Activated CD8-positive, alpha-beta T cell treated with anti-CD3 and anti-CD28 coated beads for 36 hours (primary cell): ENCODE measurements around the gene KRT78. TPM values are rescaled to one million over a fixed set of nuclear protein-coding genes. Genes with fewer than 3 reads are reported as not detected.

Source experiments
- ATAC-seq: fragments of 200-7000 bp; cut with Tn5 transposase; one replicate; pipeline ENCODE4 v1.10.0; 2021; ENCODE audit warnings: mild to moderate bottlenecking, moderate library complexity
- CTCF ChIA-PET: fragments of 350-600 bp; sonication (Branson Sonifier 250); formaldehyde crosslinking; loops from one replicate; lab custom pipeline; 2021; ENCODE audit warnings: antibody characterized with exemption; lab: Charles Lee
- POLR2A ChIA-PET: fragments of 350-600 bp; sonication (Branson Sonifier 250); formaldehyde crosslinking; loops from one replicate; lab custom pipeline; 2021; ENCODE audit warnings: antibody characterized with exemption; lab: Charles Lee
- DNase-seq: peaks from one replicate; pipeline ENCODE4 v3.0.0-alpha.2; 2020
- H3K27ac Mint-ChIP-seq: one replicate; pipeline ENCODE4 v1.8.0; 2021; ENCODE audit warnings: mild to moderate bottlenecking, mixed read lengths
- H3K27me3 Mint-ChIP-seq: one replicate; pipeline ENCODE4 v1.8.0; 2021; ENCODE audit warnings: mixed read lengths
- H3K36me3 Mint-ChIP-seq: one replicate; pipeline ENCODE4 v1.8.0; 2021; ENCODE audit warnings: low read depth, mixed read lengths
- H3K4me1 Mint-ChIP-seq: one replicate; pipeline ENCODE4 v1.8.0; 2021; ENCODE audit warnings: low read depth, mixed read lengths
- H3K4me3 Mint-ChIP-seq: one replicate; pipeline ENCODE4 v1.8.0; 2021; ENCODE audit warnings: mild to moderate bottlenecking, moderate library complexity, mixed read lengths
- H3K9me3 Mint-ChIP-seq: one replicate; pipeline ENCODE4 v1.8.0; 2021; ENCODE audit warnings: mixed read lengths
- CTCF ChIP-seq: fragments of 200-600 bp; IDR thresholded peaks from one replicate; pipeline ENCODE4 v1.8.0; 2022; ENCODE audit warnings: antibody characterized with exemption, mild to moderate bottlenecking
- intact Hi-C: fragments of 100-400 bp; cut with micrococcal nuclease; formaldehyde crosslinking; loops from one replicate; pipeline ENCODE4 v1.10.0; 2022
- total RNA-seq, 2 experiments: library from RNA; stranded (reverse); gene quantifications; one replicate each; pipeline ENCODE4 v1.2.3, GENCODE V29; 2021

KRT78 gene
- total RNA-seq, 2 experiments from 2014 or later, result not detected

GRCh38 chr12:52829986-52830770 is 18.6 kb downstream of the KRT78 start:
- H3K27me3 Mint-ChIP-seq, result no peaks in the 10 kb centered on the region
- H3K27ac Mint-ChIP-seq, result no peak overlapping the region
- DNase-seq (no peak), ATAC-seq (no peak)
- CTCF ChIA-PET, result interaction anchor here (0.8 to 1.9 kb wide), 3 partner anchors 40 to 150 kb away, joined by 4 to 5 read pairs (median 4); no protein-coding TSS in a partner anchor
- H3K4me1 Mint-ChIP-seq, result peaks cover 19% of the 10 kb centered on the region
- no peak overlapping the region for H3K4me3 Mint-ChIP-seq
- POLR2A ChIA-PET, result no interaction called here
- no peaks in the 10 kb centered on the region for H3K36me3 Mint-ChIP-seq
- H3K9me3 Mint-ChIP-seq, result no peaks in the 10 kb centered on the region
- intact Hi-C loops, result no loop called here
- TF ChIP-seq CTCF, result no peak

- POLR2A ChIA-PET, result no interaction called here
- intact Hi-C loops, result no loop called here
- no peaks in the 10 kb centered on the region for H3K27me3 Mint-ChIP-seq
- DNase-seq (no peak), ATAC-seq (no peak)
- peaks cover 13% of the 10 kb centered on the region for H3K4me1 Mint-ChIP-seq
- no peaks in the 10 kb centered on the region for H3K36me3 Mint-ChIP-seq
- CTCF ChIA-PET, result interaction anchor here (1.0 kb wide), 1 partner anchor 51 kb away, joined by 3 read pairs; no protein-coding TSS in a partner anchor
- H3K4me3 Mint-ChIP-seq, result no peak overlapping the region
- H3K9me3 Mint-ChIP-seq, result no peaks in the 10 kb centered on the region
- TF ChIP-seq CTCF, result no peak
- no peak overlapping the region for H3K27ac Mint-ChIP-seq
Measured at GRCh38 chr12:52828591-52829021, 20.2 kb downstream of the KRT78 start.

GRCh38 chr12:52828156-52828555 is 20.6 kb downstream of the KRT78 start:
- Mint-ChIP-seq H3K4me1 (peaks cover 13% of the 10 kb centered on the region), H3K36me3 (no peaks in the 10 kb centered on the region), H3K9me3 (no peaks in the 10 kb centered on the region), H3K4me3 (no peak overlapping the region), H3K27ac (no peak overlapping the region), H3K27me3 (no peaks in the 10 kb centered on the region)
- ChIA-PET POLR2A (no interaction called here), CTCF (interaction anchor here (0.6 to 1.0 kb wide), 2 partner anchors 52 to 244 kb away, joined by 3 read pairs; no protein-coding TSS in a partner anchor)
- DNase-seq (no peak), ATAC-seq (no peak)
- intact Hi-C loops, result no loop called here
- no peak for TF ChIP-seq CTCF

GRCh38 chr12:52827499-52828090 is 21.2 kb downstream of the KRT78 start:
- no peak for ATAC-seq
- no peak for TF ChIP-seq CTCF
- peaks cover 13% of the 10 kb centered on the region for H3K4me1 Mint-ChIP-seq
- no peak overlapping the region for H3K27ac Mint-ChIP-seq
- CTCF ChIA-PET, result interaction anchor here (0.6 kb wide), 1 partner anchor 244 kb away, joined by 3 read pairs; no protein-coding TSS in a partner anchor
- H3K9me3 Mint-ChIP-seq, result no peaks in the 10 kb centered on the region
- no peak for DNase-seq
- intact Hi-C loops, result no loop called here
- no peaks in the 10 kb centered on the region for H3K36me3 Mint-ChIP-seq
- no peak overlapping the region for H3K4me3 Mint-ChIP-seq
- H3K27me3 Mint-ChIP-seq, result no peaks in the 10 kb centered on the region
- POLR2A ChIA-PET, result no interaction called here
